DOHH2 (cell line): ENCODE results near the gene CTLA4.

Source experiments
- H3F3A ChIP-seq: fragments of 200-600 bp; sonication (generic), shearing (Covaris generic); 2 replicates; pipeline ENCODE4 v1.6.0; 2016; ENCODE audit warnings: antibody characterized with exemption, mild to moderate bottlenecking; ENCODE audit not compliant: control insufficient read depth, insufficient read depth
- H3K27ac ChIP-seq: fragments of 200-600 bp; sonication (generic); 2 replicates; pipeline ENCODE4 v1.5.1; 2014; ENCODE audit warnings: low read depth, mild to moderate bottlenecking, low read length, moderate library complexity
- H3K27me3 ChIP-seq: fragments of 200-600 bp; sonication (generic); 2 replicates; pipeline ENCODE4 v1.6.1; 2014; ENCODE audit warnings: mild to moderate bottlenecking, low read length, mixed read lengths; ENCODE audit not compliant: control insufficient read depth
- H3K36me3 ChIP-seq: fragments of 200-600 bp; sonication (generic); 2 replicates; pipeline ENCODE4 v1.6.1; 2014; ENCODE audit warnings: mild to moderate bottlenecking, low read length, moderate library complexity, mixed read lengths; ENCODE audit not compliant: control insufficient read depth
- H3K4me1 ChIP-seq: fragments of 200-600 bp; sonication (generic); 2 replicates; pipeline ENCODE4 v1.6.1; 2014; ENCODE audit warnings: mild to moderate bottlenecking, low read length, mixed read lengths; ENCODE audit not compliant: control insufficient read depth
- H3K4me2 ChIP-seq: fragments of 200-600 bp; sonication (generic); 2 replicates; pipeline ENCODE4 v1.6.0; 2014; ENCODE audit warnings: mild to moderate bottlenecking, low read length, moderate library complexity
- H3K4me3 ChIP-seq: fragments of 200-600 bp; sonication (generic); 2 replicates; pipeline ENCODE4 v1.5.1; 2014; ENCODE audit warnings: mild to moderate bottlenecking, low read length, mixed read lengths
- H3K79me2 ChIP-seq: fragments of 200-600 bp; sonication (generic); 2 replicates; pipeline ENCODE4 v1.6.1; 2014; ENCODE audit warnings: mild to moderate bottlenecking, low read length, mixed read lengths; ENCODE audit not compliant: control insufficient read depth
- H3K9me2 ChIP-seq: fragments of 200-600 bp; sonication (generic); replicated peaks from 2 replicates; pipeline ENCODE4 v1.6.1; 2014; ENCODE audit warnings: mild to moderate bottlenecking, low read length, mixed read lengths; ENCODE audit not compliant: control insufficient read depth
- H3K9me3 ChIP-seq: fragments of 200-600 bp; sonication (generic); 2 replicates; pipeline ENCODE4 v1.6.1; 2014; ENCODE audit warnings: antibody characterized with exemption, low read length, mixed read lengths; ENCODE audit not compliant: control insufficient read depth, insufficient read depth
- H4K20me1 ChIP-seq: fragments of 200-600 bp; sonication (generic); 2 replicates; pipeline ENCODE4 v1.6.0; 2014; ENCODE audit warnings: low read depth, mild to moderate bottlenecking, antibody characterized with exemption, low read length, moderate library complexity; ENCODE audit not compliant: control insufficient read depth, insufficient read depth
- EZH2phosphoT487 ChIP-seq: fragments of 200-600 bp; sonication (generic); IDR thresholded peaks from 2 replicates; pipeline ENCODE4 v1.6.1; 2017; ENCODE audit warnings: borderline replicate concordance, mild to moderate bottlenecking, antibody characterized with exemption, low read length, moderate library complexity, mixed read lengths
- TF ChIP-seq, protein P1 (sequence below): fragments of 200-600 bp; sonication (generic); IDR thresholded peaks from one replicate; pipeline ENCODE4 v1.5.1; 2014; ENCODE audit warnings: antibody characterized with exemption, mild to moderate bottlenecking, low read depth, low read length; ENCODE audit not compliant: poor library complexity, severe bottlenecking

CTLA4 gene

DNA sequence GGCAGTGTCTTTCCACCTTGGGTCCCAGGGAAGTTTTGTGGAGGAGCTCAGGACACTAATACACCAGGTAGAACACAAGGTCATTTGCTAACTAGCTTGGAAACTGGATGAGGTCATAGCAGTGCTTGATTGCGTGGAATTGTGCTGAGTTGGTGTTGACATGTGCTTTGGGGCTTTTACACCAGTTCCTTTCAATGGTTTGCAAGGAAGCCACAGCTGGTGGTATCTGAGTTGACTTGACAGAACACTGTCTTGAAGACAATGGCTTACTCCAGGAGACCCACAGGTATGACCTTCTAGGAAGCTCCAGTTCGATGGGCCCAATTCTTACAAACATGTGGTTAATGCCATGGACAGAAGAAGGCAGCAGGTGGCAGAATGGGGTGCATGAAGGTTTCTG lies 5.9 kb downstream of the CTLA4 start:
- H3K9me2 ChIP-seq = no peaks in the 10 kb centered on the region
- no peak overlapping the region for H3K4me3 ChIP-seq
- peaks cover 5% of the 10 kb centered on the region for H3K4me1 ChIP-seq
- TF ChIP-seq EZH2phosphoT487 = no peak
- TF ChIP-seq, protein P1, sequence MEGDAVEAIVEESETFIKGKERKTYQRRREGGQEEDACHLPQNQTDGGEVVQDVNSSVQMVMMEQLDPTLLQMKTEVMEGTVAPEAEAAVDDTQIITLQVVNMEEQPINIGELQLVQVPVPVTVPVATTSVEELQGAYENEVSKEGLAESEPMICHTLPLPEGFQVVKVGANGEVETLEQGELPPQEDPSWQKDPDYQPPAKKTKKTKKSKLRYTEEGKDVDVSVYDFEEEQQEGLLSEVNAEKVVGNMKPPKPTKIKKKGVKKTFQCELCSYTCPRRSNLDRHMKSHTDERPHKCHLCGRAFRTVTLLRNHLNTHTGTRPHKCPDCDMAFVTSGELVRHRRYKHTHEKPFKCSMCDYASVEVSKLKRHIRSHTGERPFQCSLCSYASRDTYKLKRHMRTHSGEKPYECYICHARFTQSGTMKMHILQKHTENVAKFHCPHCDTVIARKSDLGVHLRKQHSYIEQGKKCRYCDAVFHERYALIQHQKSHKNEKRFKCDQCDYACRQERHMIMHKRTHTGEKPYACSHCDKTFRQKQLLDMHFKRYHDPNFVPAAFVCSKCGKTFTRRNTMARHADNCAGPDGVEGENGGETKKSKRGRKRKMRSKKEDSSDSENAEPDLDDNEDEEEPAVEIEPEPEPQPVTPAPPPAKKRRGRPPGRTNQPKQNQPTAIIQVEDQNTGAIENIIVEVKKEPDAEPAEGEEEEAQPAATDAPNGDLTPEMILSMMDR = no peak
- no peaks in the 10 kb centered on the region for H3K36me3 ChIP-seq
- no peaks in the 10 kb centered on the region for H3K79me2 ChIP-seq
- H3K27ac ChIP-seq = no peak overlapping the region
- H3K27me3 ChIP-seq = peaks cover 10% of the 10 kb centered on the region; the same call in 1 of the 2 replicates
- no peak overlapping the region for H3K4me2 ChIP-seq
- no peaks in the 10 kb centered on the region for H4K20me1 ChIP-seq
- no peaks in the 10 kb centered on the region for H3F3A ChIP-seq
- H3K9me3 ChIP-seq = no peaks in the 10 kb centered on the region

DNA sequence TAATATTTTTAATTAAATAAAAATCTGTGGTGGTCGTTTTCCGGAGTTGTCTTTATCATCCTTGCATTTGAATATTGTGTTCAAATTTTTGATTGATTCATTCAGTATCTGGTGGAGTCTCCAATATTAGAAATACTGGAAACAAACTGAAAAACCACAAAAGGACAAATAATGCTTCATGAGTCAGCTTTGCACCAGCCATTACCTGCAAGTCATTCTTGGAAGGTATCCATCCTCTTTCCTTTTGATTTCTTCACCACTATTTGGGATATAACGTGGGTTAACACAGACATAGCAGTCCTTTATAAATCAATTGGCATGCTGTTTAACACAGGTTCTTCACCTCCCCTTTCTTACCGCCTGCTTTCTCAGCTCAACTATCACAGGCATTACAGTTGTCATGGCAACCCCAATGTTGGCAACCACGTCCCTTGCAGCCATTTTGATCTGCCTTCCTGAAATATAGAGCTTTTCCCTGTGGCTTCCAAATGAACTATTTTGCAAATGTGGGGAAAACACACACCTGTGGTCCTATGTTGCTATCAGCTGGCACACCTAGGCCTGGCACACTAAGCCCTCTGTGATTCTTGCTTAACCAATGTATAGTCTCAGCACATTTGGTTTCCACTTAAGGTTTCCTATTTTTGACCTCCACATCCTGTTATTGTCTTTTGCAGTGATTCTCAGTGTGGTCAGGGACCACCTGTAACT lies 6.5 kb downstream of the CTLA4 start:
- no peaks in the 10 kb centered on the region for H3K79me2 ChIP-seq
- H3K9me2 ChIP-seq = no peaks in the 10 kb centered on the region
- no peak overlapping the region for H3K4me2 ChIP-seq
- no peak overlapping the region for H3K4me3 ChIP-seq
- no peaks in the 10 kb centered on the region for H3F3A ChIP-seq
- peaks cover 5% of the 10 kb centered on the region for H3K4me1 ChIP-seq
- H3K36me3 ChIP-seq = no peaks in the 10 kb centered on the region
- TF ChIP-seq, protein P1 = no peak
- no peak for TF ChIP-seq EZH2phosphoT487
- no peaks in the 10 kb centered on the region for H3K9me3 ChIP-seq
- peaks cover 9% of the 10 kb centered on the region; the same call in 1 of the 2 replicates for H3K27me3 ChIP-seq
- no peaks in the 10 kb centered on the region for H4K20me1 ChIP-seq
- H3K27ac ChIP-seq = no peak overlapping the region

DNA sequence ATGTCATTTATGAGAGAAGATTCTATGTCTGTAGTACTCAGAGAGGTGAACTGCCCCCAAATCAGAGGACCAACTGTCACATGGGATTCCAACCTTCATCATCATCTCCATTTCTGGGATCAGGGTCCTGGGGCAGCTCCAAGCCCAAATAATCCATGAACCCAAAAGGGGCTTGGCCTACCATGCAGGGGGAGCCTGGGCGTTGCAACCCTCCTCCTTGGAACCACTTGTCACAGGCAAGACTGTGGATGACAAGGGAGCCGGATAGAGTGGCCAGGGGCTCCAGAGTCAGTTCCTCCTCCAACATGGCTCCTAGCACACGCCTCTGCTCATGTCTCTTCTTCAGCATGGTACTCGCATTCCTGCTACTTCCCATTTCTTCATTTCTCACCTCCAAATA lies 7.9 kb downstream of the CTLA4 start:
- H4K20me1 ChIP-seq = no peaks in the 10 kb centered on the region
- no peak overlapping the region for H3K4me2 ChIP-seq
- peaks cover 7% of the 10 kb centered on the region; the same call in 1 of the 2 replicates for H3K27me3 ChIP-seq
- no peaks in the 10 kb centered on the region for H3K79me2 ChIP-seq
- no peaks in the 10 kb centered on the region for H3K9me2 ChIP-seq
- H3K4me3 ChIP-seq = no peak overlapping the region
- TF ChIP-seq EZH2phosphoT487 = no peak
- TF ChIP-seq, protein P1 = no peak
- H3K27ac ChIP-seq = no peak overlapping the region
- no peaks in the 10 kb centered on the region for H3F3A ChIP-seq
- H3K4me1 ChIP-seq = peaks cover 5% of the 10 kb centered on the region
- no peaks in the 10 kb centered on the region for H3K36me3 ChIP-seq
- H3K9me3 ChIP-seq = no peaks in the 10 kb centered on the region

DNA sequence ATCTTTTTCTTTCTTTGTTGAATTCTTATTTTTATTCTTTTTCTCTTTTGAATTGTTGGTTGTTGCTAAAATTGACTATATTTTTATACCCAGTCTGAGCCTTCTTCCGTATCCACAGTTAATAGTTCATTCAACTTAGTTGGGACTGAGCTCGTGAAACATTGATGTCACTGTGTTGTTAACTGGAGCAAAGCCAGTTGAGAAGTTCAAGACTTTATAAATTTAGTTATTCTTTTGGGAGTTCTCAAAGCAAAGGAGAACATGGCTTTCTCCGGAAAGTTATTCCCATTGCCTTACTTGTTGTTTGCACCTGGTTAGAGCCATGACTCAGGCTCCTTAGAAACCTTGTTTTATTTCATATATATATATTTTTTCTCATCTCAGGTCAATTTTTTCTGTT lies 8.8 kb downstream of the CTLA4 start:
- no peak overlapping the region for H3K4me2 ChIP-seq
- peaks cover 5% of the 10 kb centered on the region for H3K4me1 ChIP-seq

More for the DNA sequence above, 8.8 kb downstream of the CTLA4 start:
- Histone ChIP-seq H3K4me3 (no peak overlapping the region), H3K27me3 (0 out of 2 replicates have a peak, but pooled peaks cover 2% of the 10 kb centered on the region), H3K79me2 (no peaks in the 10 kb centered on the region), H4K20me1 (no peaks in the 10 kb centered on the region), H3K9me3 (no peaks in the 10 kb centered on the region), H3K27ac (no peak overlapping the region), H3K9me2 (no peaks in the 10 kb centered on the region), H3K36me3 (no peaks in the 10 kb centered on the region), H3F3A (no peaks in the 10 kb centered on the region)
- TF ChIP-seq, protein P1 = no peak
- no peak for TF ChIP-seq EZH2phosphoT487
